B cell (primary cell): ENCODE data around the gene ARL5A. TPM values are rescaled to one million over a fixed set of nuclear protein-coding genes. Genes with fewer than 3 reads are reported as not detected.
A peak's percentile ranks its signal among the peaks of the same experiment; 100 is the strongest.

ENCODE experiments used
- ATAC-seq: fragments of 200-7000 bp; cut with Tn5 transposase; one replicate; pipeline ENCODE4 v1.10.0; 2021; ENCODE audit warnings: low read depth, mild to moderate bottlenecking, moderate number of reproducible peaks, moderate library complexity
- CTCF ChIA-PET: fragments of 350-600 bp; sonication (Branson Sonifier 250); formaldehyde crosslinking; loops from one replicate; lab custom pipeline; 2021; ENCODE audit warnings: antibody characterized with exemption, inconsistent platforms; lab: Charles Lee
- POLR2A ChIA-PET: fragments of 350-600 bp; sonication (Branson Sonifier 250); formaldehyde crosslinking; loops from one replicate; lab custom pipeline; 2021; ENCODE audit warnings: antibody characterized with exemption; lab: Charles Lee
- DNase-seq: peaks from one replicate; pipeline ENCODE4 v3.0.0; 2013
- H2AFZ ChIP-seq: 2 replicates; pipeline ENCODE4 v1.6.1; 2012; ENCODE audit warnings: mild to moderate bottlenecking, low read depth, low read length; ENCODE audit not compliant: insufficient read depth, poor library complexity, severe bottlenecking
- H3K27ac ChIP-seq, 2 donors: 1 replicate in 1 of 2; 2 replicates in 1 of 2; pipeline ENCODE4 v1.5.1; 2012 to 2013; ENCODE audit warnings: low read length in 2 of 2, mild to moderate bottlenecking in 2 of 2, moderate library complexity in 1 of 2
- H3K27me3 ChIP-seq, 4 experiments: fragments of 200-600 bp in 1 of 4; sonication (generic) in 1 of 4; replicated peaks in 1 of 4; 1 replicate in 2 of 4; 2 replicates in 2 of 4; pipeline versions ENCODE4 v1.6.1 to v1.7.0; 2013 to 2016; ENCODE audit warnings: low read length in 3 of 4, mild to moderate bottlenecking in 2 of 4, mixed read lengths in 1 of 4, moderate library complexity in 1 of 4; ENCODE audit not compliant: insufficient read depth in 4 of 4, control insufficient read depth in 3 of 4; ENCODE audit errors: control extremely low read depth in 1 of 4
- H3K36me3 ChIP-seq, 2 experiments: replicated peaks in 1 of 2; 1 replicate in 1 of 2; 2 replicates in 1 of 2; pipeline versions ENCODE4 v1.6.1 to v1.7.1; 2013; ENCODE audit warnings: low read length in 1 of 2; ENCODE audit not compliant: insufficient read depth in 2 of 2, control insufficient read depth in 1 of 2; ENCODE audit errors: control extremely low read depth in 1 of 2, extremely low read depth in 1 of 2
- H3K4me1 ChIP-seq, 2 donors: fragments of 200-600 bp in 1 of 2; sonication (generic) in 1 of 2; 1 replicate in 1 of 2; 2 replicates in 1 of 2; pipeline versions ENCODE4 v1.5.1 to v1.6.1; 2013 to 2017; ENCODE audit warnings: low read length in 2 of 2; ENCODE audit not compliant: control insufficient read depth in 2 of 2, insufficient read depth in 2 of 2
- H3K4me2 ChIP-seq: replicated peaks from 2 replicates; pipeline ENCODE3; 2012; ENCODE audit warnings: mild to moderate bottlenecking, low read depth, low read length; ENCODE audit not compliant: poor library complexity, severe bottlenecking
- H3K4me3 ChIP-seq, 5 experiments: fragments of 200-600 bp in 1 of 5; sonication (generic) in 1 of 5; 1 replicate in 3 of 5; 2 replicates in 2 of 5; pipeline versions ENCODE4 v1.5.1 to v1.7.0; 2011 to 2016; ENCODE audit warnings: low read length in 4 of 5, mild to moderate bottlenecking in 4 of 5, low read depth in 2 of 5, control low read depth in 1 of 5, moderate library complexity in 1 of 5; ENCODE audit not compliant: insufficient read depth in 1 of 5; ENCODE audit errors: control extremely low read depth in 1 of 5, extremely low read depth in 1 of 5
- H3K79me2 ChIP-seq: fragments of 200-600 bp; sonication (generic); one replicate; pipeline ENCODE4 v1.6.0; 2016; ENCODE audit warnings: low read length; ENCODE audit not compliant: control insufficient read depth, insufficient read depth
- H3K9ac ChIP-seq: fragments of 200-600 bp; sonication (generic); 2 replicates; pipeline ENCODE4 v1.6.1; 2017; ENCODE audit warnings: mild to moderate bottlenecking, low read length, moderate library complexity
- H3K9me3 ChIP-seq, 3 donors: one replicate each; pipeline versions ENCODE4 v1.6.1 to v1.7.1; 2013; ENCODE audit warnings: low read length in 2 of 3; ENCODE audit not compliant: control insufficient read depth in 2 of 3, insufficient read depth in 1 of 3; ENCODE audit errors: control extremely low read depth in 1 of 3
- H4K20me1 ChIP-seq: 2 replicates; pipeline ENCODE4 v1.6.0; 2012; ENCODE audit warnings: mild to moderate bottlenecking, low read length; ENCODE audit not compliant: insufficient read depth, control insufficient read depth, poor library complexity, severe bottlenecking
- H3K27ac Mint-ChIP-seq: one replicate; pipeline ENCODE4 v1.8.0; 2021; ENCODE audit warnings: mixed read lengths
- H3K27me3 Mint-ChIP-seq: one replicate; pipeline ENCODE4 v1.8.0; 2021; ENCODE audit warnings: mixed read lengths
- H3K4me1 Mint-ChIP-seq: one replicate; pipeline ENCODE4 v1.8.0; 2021; ENCODE audit warnings: mixed read lengths
- H3K4me3 Mint-ChIP-seq: one replicate; pipeline ENCODE4 v1.8.0; 2021; ENCODE audit warnings: mixed read lengths
- H3K9me3 Mint-ChIP-seq: one replicate; pipeline ENCODE4 v1.8.0; 2022; ENCODE audit warnings: mixed read lengths; ENCODE audit not compliant: insufficient read depth
- EZH2 ChIP-seq: IDR thresholded peaks from 2 replicates; pipeline ENCODE4 v1.6.1; 2012; ENCODE audit warnings: borderline replicate concordance, low read depth, mild to moderate bottlenecking, moderate library complexity, low read length; ENCODE audit not compliant: insufficient read depth, poor library complexity, severe bottlenecking
- WGBS: methylation state at CpG from one replicate; pipeline ENCODE4 v1.1.5; 2013; ENCODE audit warnings: missing lambda C conversion rate; ENCODE audit not compliant: insufficient coverage; 5-methylcytosine and 5-hydroxymethylcytosine counted together
- intact Hi-C: fragments of 100-400 bp; cut with micrococcal nuclease; formaldehyde crosslinking; loops from one replicate; pipeline ENCODE4 v1.10.0; 2022
- polyA plus RNA-seq: library from polyadenylated mRNA; depleted of rRNA; stranded (reverse); fragments of >200 nt; gene quantifications from 2 replicates; pipeline ENCODE4 v1.2.3, GENCODE V29; 2012
- total RNA-seq, 2 donors: library from RNA; stranded (reverse); fragments of 120-200 nt in 1 of 2; gene quantifications; 1 replicate in 1 of 2; 2 replicates in 1 of 2; pipeline versions ENCODE4 v1.2.3 to v1.2.4, GENCODE V29; 2013 to 2022
- TF ChIP-seq, protein P1 (sequence below): fragments of 200-600 bp; IDR thresholded peaks from one replicate; pipeline ENCODE4 v1.8.0; 2022; ENCODE audit warnings: antibody characterized with exemption, mild to moderate bottlenecking

Gene ARL5A
- total and polyA plus RNA-seq, 2 donors (not counting 1 experiment from before 2014, with no cell fraction given): 18.2 to 54.1 TPM

DNA sequence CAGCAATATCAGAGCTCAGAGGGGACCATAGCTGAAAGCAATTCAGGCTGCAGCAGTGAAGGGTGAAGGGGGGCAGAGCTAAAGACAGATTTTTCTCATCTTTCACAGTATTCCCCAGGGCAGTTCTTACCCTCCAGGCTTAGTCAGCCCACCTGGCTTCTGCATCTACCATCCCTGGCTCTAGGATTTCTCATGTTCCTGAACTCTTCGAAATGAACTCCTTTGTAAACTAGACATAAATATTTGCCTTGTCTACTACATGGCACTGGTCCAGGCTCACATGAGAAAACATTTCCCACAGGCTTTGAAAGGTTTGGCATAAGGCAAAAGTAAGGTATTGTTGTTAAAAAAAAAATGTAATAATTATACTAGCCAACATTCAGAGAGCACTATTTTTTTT, 70.4 kb downstream of the ARL5A start:
- peak overlapping the region; percentile 8 for H3K27ac Mint-ChIP-seq
- no peaks in the 10 kb centered on the region for H4K20me1 ChIP-seq
- peaks cover 14% of the 10 kb centered on the region for H3K4me1 Mint-ChIP-seq
- H3K27ac ChIP-seq: no peak overlapping the region
- TF ChIP-seq, protein P1, sequence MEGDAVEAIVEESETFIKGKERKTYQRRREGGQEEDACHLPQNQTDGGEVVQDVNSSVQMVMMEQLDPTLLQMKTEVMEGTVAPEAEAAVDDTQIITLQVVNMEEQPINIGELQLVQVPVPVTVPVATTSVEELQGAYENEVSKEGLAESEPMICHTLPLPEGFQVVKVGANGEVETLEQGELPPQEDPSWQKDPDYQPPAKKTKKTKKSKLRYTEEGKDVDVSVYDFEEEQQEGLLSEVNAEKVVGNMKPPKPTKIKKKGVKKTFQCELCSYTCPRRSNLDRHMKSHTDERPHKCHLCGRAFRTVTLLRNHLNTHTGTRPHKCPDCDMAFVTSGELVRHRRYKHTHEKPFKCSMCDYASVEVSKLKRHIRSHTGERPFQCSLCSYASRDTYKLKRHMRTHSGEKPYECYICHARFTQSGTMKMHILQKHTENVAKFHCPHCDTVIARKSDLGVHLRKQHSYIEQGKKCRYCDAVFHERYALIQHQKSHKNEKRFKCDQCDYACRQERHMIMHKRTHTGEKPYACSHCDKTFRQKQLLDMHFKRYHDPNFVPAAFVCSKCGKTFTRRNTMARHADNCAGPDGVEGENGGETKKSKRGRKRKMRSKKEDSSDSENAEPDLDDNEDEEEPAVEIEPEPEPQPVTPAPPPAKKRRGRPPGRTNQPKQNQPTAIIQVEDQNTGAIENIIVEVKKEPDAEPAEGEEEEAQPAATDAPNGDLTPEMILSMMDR: no peak
- no peak for TF ChIP-seq EZH2
- WGBS: no CpG with 5 or more reads among the region's 1 CpG
- H3K9me3 ChIP-seq: no peaks in the 10 kb centered on the region
- DNase-seq (no peak), ATAC-seq (no peak)
- no peaks in the 10 kb centered on the region for H3K36me3 ChIP-seq
- no peak overlapping the region for H3K4me3 Mint-ChIP-seq
- H3K4me3 ChIP-seq: no peak overlapping the region
- ChIA-PET CTCF (interaction anchor here (1.2 kb wide), 1 partner anchor 8 kb away, joined by 3 read pairs; no protein-coding TSS in a partner anchor), POLR2A (no interaction called here)
- peaks cover under 1 to 3% of the 10 kb centered on the region in 2 donors for H3K4me1 ChIP-seq
- no peak overlapping the region for H3K9ac ChIP-seq
- no peaks in the 10 kb centered on the region for H3K27me3 Mint-ChIP-seq
- H3K4me2 ChIP-seq: no peak overlapping the region
- H3K9me3 Mint-ChIP-seq: no peaks in the 10 kb centered on the region
- no peaks in the 10 kb centered on the region for H3K27me3 ChIP-seq
- intact Hi-C loops: no loop called here
- no peak overlapping the region for H2AFZ ChIP-seq
- H3K79me2 ChIP-seq: no peaks in the 10 kb centered on the region

DNA sequence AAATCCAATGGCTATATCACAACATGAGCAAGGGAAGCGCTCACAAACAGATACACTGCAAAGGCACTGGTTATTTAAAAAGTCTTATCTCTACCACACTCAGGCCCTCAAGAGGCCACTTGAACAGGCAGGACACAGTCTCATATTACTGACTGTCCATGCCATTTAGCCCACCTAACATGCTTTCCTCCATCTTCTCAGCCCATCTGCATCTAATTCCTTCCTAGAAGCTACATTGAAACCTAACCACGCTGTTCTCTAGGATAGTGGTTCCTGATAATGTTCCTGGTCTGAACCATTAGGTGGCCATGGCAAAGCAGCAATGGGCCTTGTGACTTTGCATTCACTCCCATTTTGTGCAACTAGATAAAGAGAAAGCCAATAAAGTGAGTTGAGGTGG, 71.4 kb downstream of the ARL5A start:
- no peaks in the 10 kb centered on the region for H3K9me3 Mint-ChIP-seq
- no peaks in the 10 kb centered on the region for H3K27me3 ChIP-seq
- peaks cover 11% of the 10 kb centered on the region for H3K4me1 Mint-ChIP-seq
- no peaks in the 10 kb centered on the region for H3K79me2 ChIP-seq
- ChIA-PET CTCF (interaction anchor here (0.9 to 1.4 kb wide), 3 partner anchors 9 to 49 kb away, joined by 3 to 4 read pairs (median 3); no protein-coding TSS in a partner anchor), POLR2A (no interaction called here)
- no peak overlapping the region for H3K4me2 ChIP-seq
- H4K20me1 ChIP-seq: no peaks in the 10 kb centered on the region
- whole genome bisulfite sequencing: 100% methylated on average over 2 of the region's 2 CpGs
- no peaks in the 10 kb centered on the region for H3K27me3 Mint-ChIP-seq
- H3K27ac Mint-ChIP-seq: no peak overlapping the region
- H3K9me3 ChIP-seq: no peaks in the 10 kb centered on the region
- no peak overlapping the region for H3K9ac ChIP-seq
- DNase-seq (no peak), ATAC-seq (no peak)
- no peak overlapping the region for H3K4me3 ChIP-seq
- intact Hi-C loops: no loop called here
- H3K27ac ChIP-seq: no peak overlapping the region
- H3K4me1 ChIP-seq: no peaks in the 10 kb centered on the region
- H3K4me3 Mint-ChIP-seq: no peak overlapping the region
- no peak overlapping the region for H2AFZ ChIP-seq
- no peaks in the 10 kb centered on the region for H3K36me3 ChIP-seq
- TF ChIP-seq EZH2: no peak
- TF ChIP-seq, protein P1: no peak
